ENCODE results near the gene JAG1.

DNA sequence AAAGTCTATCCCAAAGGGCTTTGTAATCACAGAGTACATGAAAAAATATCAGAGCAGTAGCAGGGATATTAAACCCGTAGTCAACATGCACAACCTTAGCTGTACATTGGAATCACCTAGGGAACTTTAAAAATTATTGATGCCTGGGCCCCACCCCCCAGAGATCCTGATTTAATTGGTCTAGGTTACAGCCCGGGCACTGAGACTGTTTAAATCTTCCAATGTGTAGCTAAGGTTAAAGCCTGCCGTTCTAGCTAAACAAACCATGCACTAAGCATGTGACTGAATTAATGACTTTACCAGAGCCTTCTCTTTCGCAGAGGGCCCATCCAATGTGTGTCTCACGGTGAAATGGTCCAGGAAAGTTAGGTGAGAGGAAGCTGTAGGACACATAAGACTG, 14.1 kb upstream of the JAG1 start:
- TF ChIP-seq, protein P1, sequence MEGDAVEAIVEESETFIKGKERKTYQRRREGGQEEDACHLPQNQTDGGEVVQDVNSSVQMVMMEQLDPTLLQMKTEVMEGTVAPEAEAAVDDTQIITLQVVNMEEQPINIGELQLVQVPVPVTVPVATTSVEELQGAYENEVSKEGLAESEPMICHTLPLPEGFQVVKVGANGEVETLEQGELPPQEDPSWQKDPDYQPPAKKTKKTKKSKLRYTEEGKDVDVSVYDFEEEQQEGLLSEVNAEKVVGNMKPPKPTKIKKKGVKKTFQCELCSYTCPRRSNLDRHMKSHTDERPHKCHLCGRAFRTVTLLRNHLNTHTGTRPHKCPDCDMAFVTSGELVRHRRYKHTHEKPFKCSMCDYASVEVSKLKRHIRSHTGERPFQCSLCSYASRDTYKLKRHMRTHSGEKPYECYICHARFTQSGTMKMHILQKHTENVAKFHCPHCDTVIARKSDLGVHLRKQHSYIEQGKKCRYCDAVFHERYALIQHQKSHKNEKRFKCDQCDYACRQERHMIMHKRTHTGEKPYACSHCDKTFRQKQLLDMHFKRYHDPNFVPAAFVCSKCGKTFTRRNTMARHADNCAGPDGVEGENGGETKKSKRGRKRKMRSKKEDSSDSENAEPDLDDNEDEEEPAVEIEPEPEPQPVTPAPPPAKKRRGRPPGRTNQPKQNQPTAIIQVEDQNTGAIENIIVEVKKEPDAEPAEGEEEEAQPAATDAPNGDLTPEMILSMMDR (IDR thresholded peaks at IDR 0.05): no peak
- no peak for TF ChIP-seq POLR2A (IDR thresholded peaks at IDR 0.05)
- no peak for TF ChIP-seq POLR2AphosphoS5 (IDR thresholded peaks at IDR 0.05)

All from prostate gland (tissue), 2 donors.